Omental fat pad (tissue), 4 donors: Measurements from ENCODE around the gene WNT5A. TPM values are rescaled to one million over a fixed set of nuclear protein-coding genes. Genes with fewer than 3 reads are reported as not detected.

ENCODE experiments used
- ATAC-seq: fragments of 150-250 bp; one replicate; pipeline ENCODE4 v1.9.1; 2016; ENCODE audit warnings: mild to moderate bottlenecking, moderate library complexity; ENCODE audit not compliant: low FRiP score
- DNase-seq: peaks from one replicate; pipeline ENCODE4 v3.0.0-alpha.2; 2019; ENCODE audit warnings: low spot score
- CTCF ChIP-seq, 3 donors: fragments of 450-650 bp; IDR thresholded peaks; one replicate each; pipeline ENCODE4 v1.5.1; 2016 to 2017; ENCODE audit warnings: antibody characterized with exemption in 3 of 3, mild to moderate bottlenecking in 3 of 3, moderate library complexity in 2 of 3
- total RNA-seq, 4 donors: library from RNA; depleted of rRNA; stranded (reverse); fragments of >200 nt; gene quantifications; one replicate each; pipeline ENCODE4 v1.1.0, GENCODE V29; 2016

The WNT5A gene
- total RNA-seq, 4 donors from 2014 or later: 2.5 to 52.0 (median 7.3) TPM

- TF ChIP-seq CTCF (IDR thresholded peaks at IDR 0.05): no peak
- DNase-seq (no peak), ATAC-seq (no peak)
These were observed 46.9 kb downstream of the WNT5A start for GRCh38 chr3:55440104-55440708.

- no peak for TF ChIP-seq CTCF (IDR thresholded peaks at IDR 0.05)
- ATAC-seq (no peak), DNase-seq (no peak)
These were observed 47.4 kb downstream of the WNT5A start for GRCh38 chr3:55439657-55440056.

DNA sequence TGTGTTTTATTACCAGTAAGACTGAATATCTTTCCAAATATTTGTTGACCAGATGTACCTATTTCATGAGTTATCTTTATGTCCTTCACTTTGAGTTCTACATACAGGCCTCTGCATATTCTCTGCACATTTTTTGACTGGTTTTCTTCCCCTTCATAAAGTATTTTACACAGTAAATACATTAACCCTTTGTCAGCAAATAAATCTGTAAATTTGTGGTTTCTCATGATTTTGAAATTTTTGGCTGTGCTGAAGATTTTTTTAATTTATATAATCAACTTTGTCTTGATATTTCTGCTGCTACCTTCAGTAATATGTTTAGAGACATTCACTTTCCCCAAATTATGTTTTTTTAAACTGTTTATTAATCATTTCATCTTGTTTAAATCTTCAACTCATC lies 50.5 kb downstream of the WNT5A start:
- DNase-seq: no peak
- TF ChIP-seq CTCF (IDR thresholded peaks at IDR 0.05): no peak
- ATAC-seq: no peak

DNA sequence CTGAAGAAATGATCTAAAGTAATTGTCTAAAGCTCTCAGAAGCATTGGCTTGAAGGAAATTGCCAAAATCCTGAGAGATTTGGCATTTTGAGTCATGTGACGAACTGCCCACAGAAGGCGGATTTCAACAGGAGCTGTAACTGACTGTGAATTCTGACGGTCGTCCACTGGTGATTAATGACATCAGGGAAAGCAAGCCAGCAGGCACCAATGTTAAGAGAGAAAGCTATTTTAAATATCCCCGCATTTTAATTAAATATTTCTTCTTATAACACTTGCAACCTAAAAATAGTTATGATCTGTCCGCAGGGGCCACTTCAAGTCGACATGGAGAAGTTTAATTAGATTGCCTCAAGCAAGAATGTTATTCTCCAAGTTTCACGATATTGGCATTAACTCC lies 51.6 kb downstream of the WNT5A start:
- ATAC-seq (no peak), DNase-seq (no peak)
- no peak for TF ChIP-seq CTCF (IDR thresholded peaks at IDR 0.05)

DNA sequence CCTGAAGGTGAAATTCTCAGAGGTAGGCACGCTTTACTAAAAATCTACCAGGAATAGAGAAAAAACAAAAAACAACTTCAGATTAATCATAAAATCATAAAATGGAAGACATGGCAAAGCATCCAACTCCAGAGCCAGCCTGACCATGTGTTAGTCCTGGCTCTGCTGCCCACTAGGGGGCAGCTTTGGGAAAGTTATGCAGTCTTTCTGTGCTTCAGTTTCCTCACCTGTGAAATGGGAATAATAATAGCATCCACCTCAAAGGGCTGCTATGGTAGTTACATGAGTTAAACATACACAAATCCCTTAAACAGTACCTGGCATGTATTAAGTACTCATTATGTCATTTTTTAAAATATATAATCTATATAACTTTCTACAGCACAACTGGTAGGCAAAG lies 52.3 kb downstream of the WNT5A start:
- ATAC-seq: no peak
- TF ChIP-seq CTCF (IDR thresholded peaks at IDR 0.05): no peak
- no peak for DNase-seq

- no peak for ATAC-seq
- no peak for DNase-seq
- TF ChIP-seq CTCF (IDR thresholded peaks at IDR 0.05): no peak
These were observed 56.1 kb downstream of the WNT5A start for GRCh38 chr3:55431041-55431440.

GRCh38 chr3:55427739-55428138 lies 59.4 kb downstream of the WNT5A start:
- no peak for TF ChIP-seq CTCF (IDR thresholded peaks at IDR 0.05)
- ATAC-seq (no peak), DNase-seq (no peak)
